GM11168 (cell line): ENCODE results near the gene HCN3.

Experiments used
- in situ Hi-C: fragments of 300-500 bp; cut with MboI; formaldehyde crosslinking; loops from one replicate; pipeline ENCODE4 v1.12.0; 2022; ENCODE audit warnings: low sequenced_read_pairs; ENCODE audit not compliant: unreplicated experiment

HCN3 gene

DNA sequence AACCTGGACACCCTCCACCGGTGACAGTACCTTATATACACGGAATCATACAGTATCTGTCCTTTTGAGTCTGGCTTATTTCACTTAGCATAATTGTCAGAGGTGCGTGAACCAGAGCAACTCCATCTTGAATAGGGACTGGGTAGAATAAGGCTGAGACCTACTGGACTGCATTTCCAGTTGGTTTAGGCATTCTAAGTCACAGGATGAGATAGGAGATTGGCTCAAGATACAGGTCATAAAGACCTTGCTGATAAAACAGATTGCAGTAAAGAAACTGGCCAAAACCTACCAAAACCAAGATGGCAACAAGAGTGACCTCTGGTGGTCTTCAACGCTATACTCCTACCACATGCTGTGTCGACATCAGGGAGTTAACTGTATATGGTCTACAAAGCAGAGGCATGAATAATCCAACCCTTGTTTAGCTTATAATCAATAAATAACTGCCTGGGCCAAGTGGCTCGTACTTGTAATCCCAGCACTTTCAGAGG, 30.0 kb downstream of the HCN3 start:
- in situ Hi-C loops, result no loop called here

DNA sequence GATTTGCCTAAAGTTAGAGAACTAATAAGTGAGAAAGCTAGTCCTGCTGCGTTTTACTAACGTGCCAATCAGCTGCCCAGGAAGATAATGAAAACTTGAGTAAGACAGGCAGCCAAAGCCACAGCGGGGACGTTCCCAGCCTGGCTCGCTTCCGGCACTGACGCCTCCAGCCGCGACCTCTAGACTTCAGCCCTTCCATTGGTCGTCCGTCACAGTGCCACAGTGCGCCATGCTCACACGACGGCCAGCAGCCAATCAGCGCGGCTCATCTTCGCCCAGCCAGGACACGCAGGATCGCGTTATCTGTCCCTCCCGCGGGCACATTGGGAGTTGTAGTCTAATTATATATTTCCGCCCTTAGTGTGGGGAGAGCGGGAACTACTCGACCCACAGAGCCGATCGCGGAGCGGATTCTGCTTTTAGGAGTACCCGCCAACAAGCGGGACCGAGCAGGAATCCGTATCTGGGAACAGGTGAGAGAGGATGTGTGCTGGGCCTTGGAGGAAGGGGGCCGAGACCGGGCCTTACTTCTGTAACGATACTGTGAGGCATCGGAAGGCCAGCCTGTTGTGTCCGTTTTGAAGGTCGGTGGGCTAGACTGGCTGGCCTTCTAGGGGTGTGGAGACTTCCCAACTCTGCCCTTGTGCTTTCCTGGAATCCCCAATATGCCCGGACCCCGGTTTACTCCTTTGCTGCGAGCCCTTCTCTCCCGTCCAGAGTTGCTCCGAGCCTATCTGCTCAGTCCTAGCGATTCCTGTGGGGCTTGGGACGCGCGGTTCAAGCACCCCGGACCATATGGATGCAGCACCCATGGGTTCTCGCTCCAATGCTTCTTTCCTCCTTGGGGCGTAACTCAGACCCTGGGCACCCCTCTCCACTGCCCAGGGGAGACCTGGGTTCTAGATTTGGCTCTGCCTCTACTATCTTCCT, 31.5 kb downstream of the HCN3 start, which contains the start of gene FDPS:
FDPS (plus strand) TSS at position 374 of the 930 bp plus-strand sequence. CDS start 924 bp downstream, outside the sequence.
- in situ Hi-C loops, result no loop called here

DNA sequence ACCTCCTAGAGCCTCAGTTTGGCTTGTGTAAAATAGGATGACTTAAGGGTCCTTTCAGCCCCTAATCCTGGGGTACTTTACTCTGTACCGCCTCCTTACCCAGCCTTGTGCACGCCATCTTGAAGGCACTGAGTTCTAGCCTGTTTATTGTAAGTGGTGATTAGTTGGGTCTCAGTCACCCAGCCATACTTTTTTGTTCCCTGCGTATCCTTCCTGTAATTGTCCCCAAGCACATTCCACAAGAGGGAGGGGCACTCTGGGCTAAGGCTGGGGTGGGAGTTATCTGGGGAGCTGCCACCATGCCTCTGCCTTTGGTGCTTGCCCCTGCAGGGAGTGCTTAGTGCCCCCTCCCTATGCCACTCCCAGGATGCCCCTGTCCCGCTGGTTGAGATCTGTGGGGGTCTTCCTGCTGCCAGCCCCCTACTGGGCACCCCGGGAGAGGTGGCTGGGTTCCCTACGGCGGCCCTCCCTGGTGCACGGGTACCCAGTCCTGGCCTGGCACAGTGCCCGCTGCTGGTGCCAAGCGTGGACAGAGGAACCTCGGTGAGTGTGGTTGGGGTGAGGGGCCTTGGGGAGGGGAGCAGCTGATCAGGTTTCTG, 32.3 kb downstream of the HCN3 start:
- in situ Hi-C loops, result loop anchor here (5.0 kb wide), 1 partner anchor 32 kb away; the partner anchor contains the start of gene HCN3

DNA sequence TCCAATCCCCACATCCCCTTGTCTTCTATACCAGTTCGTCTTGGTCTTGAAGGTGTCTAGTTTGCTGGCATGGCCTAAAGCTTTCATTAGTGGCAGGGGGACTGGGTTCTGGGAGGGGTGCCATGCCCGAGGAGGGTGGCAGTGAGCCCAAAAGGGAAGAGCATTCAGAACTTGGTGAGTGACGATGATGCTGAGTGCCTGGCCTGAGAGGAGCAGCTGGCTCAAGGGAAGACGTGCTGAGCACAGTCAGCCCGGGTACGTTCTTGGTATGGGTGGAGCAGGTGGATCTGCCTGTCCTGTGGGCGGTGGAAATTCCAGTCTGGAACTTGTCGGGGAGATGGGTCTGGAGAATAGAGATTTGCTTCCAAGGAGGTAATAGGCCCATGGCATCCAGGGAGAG, 36.0 kb downstream of the HCN3 start:
- in situ Hi-C loops, result loop anchor here (5.0 kb wide), 1 partner anchor 36 kb away; the partner anchor contains the start of gene HCN3

DNA sequence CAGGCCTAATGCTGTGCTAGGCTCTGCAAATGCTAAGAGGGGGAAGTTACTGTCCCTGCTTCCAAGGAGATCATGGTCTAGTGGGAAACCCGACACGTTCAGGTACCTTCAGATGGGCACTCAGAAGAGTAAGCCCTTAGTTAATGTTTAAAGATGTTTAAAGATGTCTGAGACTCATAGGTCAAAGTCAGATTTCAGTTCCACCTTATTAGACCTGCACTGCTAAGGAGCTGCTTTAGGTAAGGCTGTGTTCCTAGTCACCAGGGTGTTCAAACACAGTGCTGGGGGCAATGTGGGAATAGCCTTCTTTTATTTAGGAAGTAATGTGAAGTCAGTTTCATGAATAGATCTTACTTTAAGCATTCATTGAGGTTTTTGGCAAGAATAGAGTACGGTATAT, 39.7 kb downstream of the HCN3 start:
- in situ Hi-C loops, result no loop called here

DNA sequence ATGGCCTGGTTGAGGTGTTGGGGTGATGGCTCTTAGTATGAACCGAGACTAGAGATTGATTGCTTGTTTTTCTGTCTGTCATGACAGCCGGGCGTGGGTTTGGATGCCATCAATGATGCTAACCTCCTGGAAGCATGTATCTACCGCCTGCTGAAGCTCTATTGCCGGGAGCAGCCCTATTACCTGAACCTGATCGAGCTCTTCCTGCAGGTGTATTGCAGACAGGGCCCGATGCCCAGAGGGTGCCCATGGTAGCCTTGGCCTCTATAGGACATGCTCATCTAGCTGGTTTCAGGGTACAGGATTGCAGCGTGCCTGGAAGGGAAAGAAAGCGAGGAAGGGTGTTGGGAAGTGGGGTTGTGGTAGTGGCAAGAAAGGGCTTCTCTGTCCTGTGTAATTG, 40.8 kb downstream of the HCN3 start:
- in situ Hi-C loops, result no loop called here

DNA sequence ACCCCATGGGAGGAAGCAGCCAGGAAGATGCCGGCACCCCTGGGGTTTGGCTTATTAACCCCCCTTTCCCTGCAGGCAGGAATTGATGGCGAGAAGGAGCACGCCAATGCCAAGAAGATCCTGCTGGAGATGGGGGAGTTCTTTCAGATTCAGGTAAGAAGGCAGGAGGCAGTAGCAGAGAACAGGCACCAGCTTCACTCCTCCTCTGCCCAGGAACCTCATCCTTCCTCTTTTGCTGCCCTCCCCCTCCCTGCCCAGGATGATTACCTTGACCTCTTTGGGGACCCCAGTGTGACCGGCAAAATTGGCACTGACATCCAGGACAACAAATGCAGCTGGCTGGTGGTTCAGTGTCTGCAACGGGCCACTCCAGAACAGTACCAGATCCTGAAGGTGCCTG, 42.3 kb downstream of the HCN3 start:
- in situ Hi-C loops, result no loop called here

DNA sequence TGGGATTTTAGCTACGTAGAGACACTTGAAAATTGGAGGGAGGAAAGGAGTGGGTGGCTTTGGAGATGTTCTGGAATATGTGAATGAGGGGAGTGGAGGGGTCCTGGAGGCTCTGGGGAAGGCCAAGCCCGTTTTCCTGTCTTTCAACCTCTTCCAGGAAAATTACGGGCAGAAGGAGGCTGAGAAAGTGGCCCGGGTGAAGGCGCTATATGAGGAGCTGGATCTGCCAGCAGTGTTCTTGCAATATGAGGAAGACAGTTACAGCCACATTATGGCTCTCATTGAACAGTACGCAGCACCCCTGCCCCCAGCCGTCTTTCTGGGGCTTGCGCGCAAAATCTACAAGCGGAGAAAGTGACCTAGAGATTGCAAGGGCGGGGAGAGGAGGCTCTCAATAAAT, 43.0 kb downstream of the HCN3 start:
- in situ Hi-C loops, result no loop called here

DNA sequence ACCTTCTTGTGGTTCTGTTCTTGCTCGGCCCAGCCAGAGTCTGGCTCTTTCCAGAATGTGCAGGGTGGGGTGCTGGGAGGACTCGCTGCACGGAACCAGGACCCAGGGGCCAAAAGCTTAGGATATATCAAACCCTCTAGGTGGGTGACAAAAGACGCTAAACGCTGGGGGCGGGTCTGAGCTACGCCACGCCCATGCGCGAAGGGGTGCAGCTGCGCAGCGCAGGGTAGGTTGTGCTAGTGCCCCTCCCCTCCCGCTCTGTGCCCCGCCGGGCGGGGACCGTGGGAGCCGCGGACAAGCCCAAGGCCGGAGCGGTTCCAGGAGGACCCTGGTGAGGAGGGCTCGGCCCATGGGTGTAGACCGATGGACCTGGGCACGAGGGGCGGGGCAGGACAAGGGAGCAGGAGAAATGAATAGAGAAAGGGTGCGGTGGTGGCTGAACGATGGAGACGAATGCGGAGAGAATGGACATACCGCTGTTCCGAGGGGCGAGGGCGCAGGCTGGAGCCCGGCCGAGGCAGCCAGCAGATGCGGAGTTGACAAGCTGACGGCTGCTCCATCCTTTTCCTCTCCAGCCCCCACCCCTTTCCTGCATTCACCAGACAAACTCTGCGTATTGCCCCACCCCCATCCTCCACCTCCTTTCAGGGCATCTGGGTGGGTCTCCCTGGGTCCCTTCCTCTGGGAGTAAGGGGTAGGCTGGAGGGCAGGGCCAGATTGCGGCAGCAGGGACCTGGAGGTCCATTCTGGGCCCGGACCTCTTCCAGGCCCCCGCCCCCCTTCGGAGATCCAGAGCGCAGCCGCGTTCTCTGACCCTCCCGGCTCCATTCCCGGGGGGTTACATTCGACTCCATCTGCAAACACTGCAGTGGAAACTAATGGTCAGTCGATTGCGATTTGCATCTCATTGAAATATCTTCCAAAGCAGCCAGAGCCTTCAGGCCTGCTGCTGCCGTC, 43.7 kb downstream of the HCN3 start, which contains the start of gene RUSC1:
RUSC1 (plus strand) TSS at position 234 of the 957 bp plus-strand sequence. CDS start 880 bp downstream, outside the sequence.
- in situ Hi-C loops, result no loop called here

DNA sequence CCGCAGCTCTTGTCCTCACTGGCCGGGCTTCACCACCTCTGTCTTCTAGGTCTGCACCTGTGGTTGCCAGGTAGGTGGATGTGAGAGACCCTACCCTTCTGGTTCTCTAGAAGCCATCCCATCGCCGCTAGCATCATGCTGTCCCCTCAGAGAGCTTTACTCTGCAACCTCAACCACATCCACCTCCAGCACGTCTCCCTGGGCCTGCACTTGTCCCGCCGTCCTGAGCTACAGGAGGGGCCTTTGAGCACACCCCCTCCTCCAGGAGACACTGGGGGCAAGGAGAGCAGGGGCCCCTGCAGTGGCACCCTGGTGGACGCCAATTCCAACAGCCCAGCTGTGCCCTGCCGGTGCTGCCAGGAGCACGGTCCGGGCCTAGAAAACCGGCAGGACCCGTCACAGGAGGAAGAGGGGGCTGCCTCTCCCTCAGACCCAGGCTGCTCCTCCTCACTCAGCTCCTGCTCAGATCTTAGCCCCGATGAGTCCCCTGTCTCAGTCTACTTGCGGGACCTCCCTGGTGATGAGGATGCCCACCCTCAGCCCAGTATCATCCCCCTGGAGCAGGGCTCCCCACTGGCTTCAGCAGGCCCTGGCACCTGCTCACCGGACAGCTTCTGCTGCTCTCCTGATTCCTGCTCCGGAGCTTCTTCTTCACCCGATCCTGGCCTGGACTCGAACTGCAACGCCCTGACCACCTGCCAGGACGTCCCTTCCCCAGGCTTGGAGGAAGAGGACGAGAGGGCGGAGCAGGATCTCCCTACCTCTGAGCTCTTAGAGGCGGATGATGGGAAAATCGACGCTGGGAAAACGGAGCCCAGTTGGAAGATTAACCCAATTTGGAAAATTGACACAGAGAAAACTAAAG, 44.6 kb downstream of the HCN3 start:
- in situ Hi-C loops, result no loop called here

DNA sequence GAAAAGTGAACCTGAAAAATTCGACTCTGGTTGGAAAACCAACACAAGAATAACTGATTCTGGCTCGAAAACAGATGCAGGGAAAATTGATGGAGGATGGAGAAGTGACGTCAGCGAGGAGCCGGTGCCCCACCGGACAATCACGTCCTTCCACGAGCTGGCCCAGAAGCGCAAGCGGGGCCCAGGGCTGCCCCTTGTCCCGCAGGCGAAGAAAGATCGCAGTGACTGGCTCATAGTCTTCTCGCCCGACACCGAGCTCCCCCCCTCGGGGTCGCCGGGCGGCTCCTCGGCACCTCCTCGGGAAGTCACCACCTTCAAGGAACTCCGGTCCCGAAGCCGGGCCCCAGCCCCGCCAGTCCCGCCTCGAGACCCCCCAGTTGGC, 45.3 kb downstream of the HCN3 start:
- in situ Hi-C loops, result no loop called here

DNA sequence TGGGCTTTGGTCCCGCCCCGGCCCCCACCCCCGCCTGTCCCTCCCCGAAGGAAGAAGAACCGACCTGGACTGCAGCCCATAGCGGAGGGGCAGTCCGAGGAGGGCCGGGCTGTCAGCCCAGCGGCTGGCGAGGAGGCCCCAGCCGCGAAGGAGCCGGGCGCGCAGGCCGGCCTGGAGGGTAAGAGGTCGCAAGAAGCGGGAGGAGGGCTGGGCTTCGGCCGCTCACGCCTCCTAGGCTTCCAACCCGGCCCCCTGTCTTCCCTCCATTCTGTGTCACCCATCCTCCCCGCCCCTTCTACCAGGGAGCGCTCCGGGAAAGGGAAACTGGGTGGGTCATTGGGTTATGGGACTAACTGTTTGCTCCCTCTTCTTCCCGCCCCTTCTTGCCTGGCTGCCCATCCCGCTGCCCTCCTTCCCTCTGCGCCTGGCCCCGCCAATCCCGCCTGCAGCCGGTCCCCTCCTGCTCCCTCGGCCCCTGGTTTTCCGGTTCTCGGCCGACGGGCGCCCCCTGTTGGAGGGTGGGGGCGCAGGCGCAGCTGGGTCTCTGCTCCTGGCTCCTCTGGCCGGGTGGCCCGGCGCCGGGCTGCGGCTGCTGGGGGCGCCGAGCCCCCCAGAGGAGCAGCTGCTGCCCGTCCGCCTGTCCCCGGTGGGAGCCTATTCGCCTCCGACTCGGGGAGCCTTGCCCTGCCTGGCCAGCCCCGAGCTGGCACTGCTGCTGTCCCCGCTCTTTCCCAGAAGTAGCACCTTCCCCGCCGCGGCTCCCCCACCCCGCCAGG, 45.9 kb downstream of the HCN3 start:
- in situ Hi-C loops, result no loop called here

DNA sequence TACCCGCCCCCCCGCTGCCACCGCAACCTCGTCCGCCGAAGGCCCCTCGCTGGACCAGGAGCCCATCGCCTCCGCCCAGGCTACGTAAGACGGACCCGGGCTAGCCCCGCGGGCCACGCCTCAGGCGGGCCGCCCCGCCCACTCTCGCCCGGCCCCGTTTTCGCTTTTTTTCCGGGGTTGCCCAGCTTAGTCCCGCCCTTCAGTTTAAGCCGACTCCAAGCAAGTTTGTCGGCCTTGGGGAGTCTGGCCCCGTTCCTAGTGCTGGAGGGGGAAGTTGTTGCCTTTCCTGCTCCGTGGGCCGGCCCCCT, 46.4 kb downstream of the HCN3 start:
- in situ Hi-C loops, result no loop called here

DNA sequence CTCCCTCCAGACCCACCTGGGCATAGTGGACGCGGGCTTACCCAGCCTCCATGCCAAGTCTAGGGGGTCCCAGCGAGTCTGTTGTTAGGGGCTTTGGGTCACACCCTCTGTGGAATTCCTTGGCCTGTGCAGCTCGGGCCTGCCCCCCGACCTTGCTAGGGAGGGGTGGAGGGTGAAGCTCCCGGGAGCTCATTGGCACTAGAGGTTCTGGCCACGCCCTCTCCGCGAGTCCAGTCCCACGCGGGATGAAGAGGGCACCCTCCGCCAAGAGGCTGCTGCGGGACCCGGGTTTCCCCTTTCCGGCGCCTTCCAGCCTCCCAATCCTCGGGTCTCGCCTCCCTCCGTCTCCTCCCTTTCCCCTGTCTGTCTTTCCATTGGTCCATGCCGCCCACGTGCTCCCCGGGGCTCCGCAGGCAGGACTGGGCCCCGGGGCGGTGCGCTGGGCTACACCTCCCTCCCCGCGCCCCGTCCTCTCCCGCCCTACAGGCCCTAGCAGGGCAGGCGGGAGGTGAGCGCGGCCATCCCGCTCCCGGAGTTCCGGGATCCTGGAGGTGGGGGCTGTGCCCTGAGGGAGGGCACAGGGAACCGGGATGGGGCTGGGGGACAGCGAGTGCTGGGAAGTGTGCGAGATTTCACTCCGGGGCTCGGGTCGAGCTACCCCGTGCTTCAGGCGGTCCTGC, 46.9 kb downstream of the HCN3 start:
- in situ Hi-C loops, result no loop called here

DNA sequence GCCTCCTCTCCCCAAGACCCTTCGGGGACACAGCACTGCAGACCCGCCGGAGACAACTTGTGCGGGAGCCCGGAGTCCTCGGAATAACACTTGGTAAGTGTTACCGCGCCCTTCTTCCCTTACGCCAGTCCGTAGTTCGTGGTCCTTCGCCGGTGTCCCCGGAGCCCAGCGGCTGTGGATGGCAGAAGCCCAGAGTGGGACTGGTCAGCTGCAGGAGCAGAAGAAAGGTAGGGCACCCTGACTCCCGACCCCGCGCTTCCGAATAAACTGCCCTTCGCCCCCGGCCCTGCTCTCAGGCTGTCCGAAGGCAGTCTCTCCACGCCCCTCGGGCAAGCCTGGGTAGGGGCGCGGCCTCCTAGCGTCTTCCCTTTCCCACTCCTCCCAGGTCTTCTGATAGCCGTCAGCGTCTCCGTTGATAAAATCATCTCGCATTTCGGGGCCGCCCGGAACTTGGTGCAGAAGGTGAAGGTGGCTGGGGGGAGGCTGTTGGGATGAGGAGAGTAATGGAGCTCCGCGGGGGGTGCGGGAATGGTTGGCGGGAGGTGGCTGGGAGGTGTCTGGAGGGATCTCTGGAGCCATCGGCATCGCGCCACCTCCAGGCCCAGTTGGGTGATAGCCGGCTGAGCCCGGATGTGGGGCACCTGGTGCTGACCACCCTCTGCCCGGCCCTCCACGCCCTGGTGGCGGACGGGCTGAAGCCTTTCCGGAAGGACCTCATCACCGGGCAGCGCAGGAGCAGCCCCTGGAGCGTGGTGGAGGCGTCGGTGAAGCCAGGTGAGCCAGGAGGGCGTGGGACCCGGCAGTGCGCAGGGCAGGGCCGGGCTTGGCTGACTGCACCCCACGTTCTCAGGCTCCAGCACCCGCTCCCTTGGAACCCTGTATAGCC, 47.7 kb downstream of the HCN3 start:
- in situ Hi-C loops, result no loop called here

DNA sequence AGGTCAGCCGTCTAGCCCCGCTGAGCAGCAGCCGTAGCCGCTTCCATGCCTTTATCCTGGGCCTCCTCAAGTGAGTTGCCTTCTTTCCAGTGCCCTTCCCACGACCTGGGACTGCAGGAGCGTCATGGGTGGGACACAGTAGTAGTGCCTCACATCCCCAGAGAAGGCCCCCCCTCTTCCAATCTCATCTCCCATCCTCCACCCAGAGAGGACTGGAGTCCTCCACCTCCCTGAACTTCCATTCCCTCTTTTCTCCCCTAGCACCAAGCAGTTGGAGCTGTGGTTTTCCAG, 48.3 kb downstream of the HCN3 start:
- in situ Hi-C loops, result no loop called here

DNA sequence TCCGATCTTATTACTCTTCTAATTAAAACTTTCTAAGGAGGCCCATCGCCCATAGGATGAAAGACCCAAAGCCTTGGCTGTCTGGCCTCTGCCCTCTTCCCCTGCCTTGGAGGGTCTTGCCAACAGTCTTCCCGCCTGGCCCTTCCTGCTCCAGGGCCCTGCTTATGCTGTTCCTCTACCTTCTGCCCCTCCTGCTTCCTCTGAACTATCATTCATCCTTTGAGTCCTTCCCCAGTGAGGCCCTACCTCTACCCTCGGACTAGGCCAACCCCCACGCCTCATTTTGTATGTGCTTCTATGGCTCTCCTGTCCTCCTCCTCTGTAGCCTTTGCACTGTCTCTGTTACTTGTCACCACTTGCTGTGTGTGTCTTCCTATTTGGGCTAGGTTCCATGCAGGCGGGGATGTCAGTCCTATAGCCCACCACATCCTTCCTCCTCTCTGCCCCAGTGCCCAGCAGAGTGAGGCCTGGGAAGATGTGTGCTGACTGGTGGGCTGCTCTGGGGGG, 48.8 kb downstream of the HCN3 start:
- in situ Hi-C loops, result no loop called here
